Colonic mucosa (tissue), 4 donors: ENCODE results near the gene AAR2. TPM values are rescaled to one million over a fixed set of nuclear protein-coding genes. Genes with fewer than 3 reads are reported as not detected.

Experiments used
- DNase-seq: peaks from one replicate; pipeline ENCODE4 v3.0.0-alpha.2; 2020
- H3K27ac ChIP-seq: fragments of 200-600 bp; one replicate; pipeline ENCODE4 v1.8.0; 2021
- H3K27me3 ChIP-seq: fragments of 200-600 bp; one replicate; pipeline ENCODE4 v1.8.0; 2021
- H3K36me3 ChIP-seq: fragments of 200-600 bp; one replicate; pipeline ENCODE4 v1.8.0; 2021
- H3K4me1 ChIP-seq: fragments of 200-600 bp; one replicate; pipeline ENCODE4 v1.8.0; 2021; ENCODE audit warnings: mild to moderate bottlenecking
- H3K4me3 ChIP-seq: fragments of 200-600 bp; one replicate; pipeline ENCODE4 v1.8.0; 2021
- H3K9ac ChIP-seq, 2 donors: one replicate each; pipeline ENCODE4 v1.7.0; 2013; ENCODE audit warnings: control low read depth in 2 of 2, low read depth in 2 of 2, low read length in 2 of 2
- H3K9me3 ChIP-seq: fragments of 200-600 bp; one replicate; pipeline ENCODE4 v1.8.0; 2021
- CTCF ChIP-seq: fragments of 200-600 bp; IDR thresholded peaks from one replicate; pipeline ENCODE4 v1.8.0; 2022; ENCODE audit warnings: antibody characterized with exemption, mild to moderate bottlenecking
- intact Hi-C: fragments of 100-400 bp; cut with DNase I; formaldehyde crosslinking; loops from one replicate; pipeline ENCODE4 v1.14.1; 2022
- total RNA-seq, 2 donors: library from RNA; stranded (reverse); fragmentation: NEBNext Ultra II Directional in 1 of 2; extraction: Animal tissue kit (Norgen Biotek cat#: 25700) in 1 of 2; gene quantifications; one replicate each; pipeline ENCODE4 v1.2.1, GENCODE V29; 2021
- donor health status: healthy.
- donor health status: DM: no; HTN: no; CAD: no.
- donor health status: DM: no; HTN: no; CAD: no.

The AAR2 gene
- total RNA-seq, 2 donors from 2014 or later: 16.1 to 19.9 TPM

GRCh38 chr20:36266189-36266588 lies 29.9 kb downstream of the AAR2 start:
- intact Hi-C loops: no loop called here
- no peak for DNase-seq
- no peaks in the 10 kb centered on the region for H3K36me3 ChIP-seq
- no peaks in the 10 kb centered on the region for H3K27me3 ChIP-seq
- no peaks in the 10 kb centered on the region for H3K9me3 ChIP-seq
- no peak overlapping the region for H3K9ac ChIP-seq
- H3K27ac ChIP-seq: no peak overlapping the region
- no peak overlapping the region for H3K4me3 ChIP-seq
- no peaks in the 10 kb centered on the region for H3K4me1 ChIP-seq
- no peak for TF ChIP-seq CTCF

- Histone ChIP-seq H3K36me3 (no peaks in the 10 kb centered on the region), H3K9ac (no peak overlapping the region), H3K4me1 (no peaks in the 10 kb centered on the region), H3K27ac (no peak overlapping the region), H3K9me3 (no peaks in the 10 kb centered on the region), H3K4me3 (no peak overlapping the region), H3K27me3 (no peaks in the 10 kb centered on the region)
- no peak for TF ChIP-seq CTCF
- intact Hi-C loops: no loop called here
- DNase-seq: no peak
Measured at GRCh38 chr20:36267605-36268381, 31.5 kb downstream of the AAR2 start.

- Histone ChIP-seq H3K9ac (no peak overlapping the region), H3K9me3 (no peaks in the 10 kb centered on the region), H3K36me3 (no peaks in the 10 kb centered on the region), H3K4me1 (no peaks in the 10 kb centered on the region), H3K27me3 (no peaks in the 10 kb centered on the region), H3K27ac (no peak overlapping the region), H3K4me3 (no peak overlapping the region)
- DNase-seq: no peak
- no peak for TF ChIP-seq CTCF
- intact Hi-C loops: no loop called here
Measured at GRCh38 chr20:36268440-36269342, 32.4 kb downstream of the AAR2 start.

GRCh38 chr20:36269507-36269906 lies 33.2 kb downstream of the AAR2 start:
- no peaks in the 10 kb centered on the region for H3K9me3 ChIP-seq
- H3K4me3 ChIP-seq: no peak overlapping the region
- H3K27ac ChIP-seq: no peak overlapping the region
- H3K36me3 ChIP-seq: no peaks in the 10 kb centered on the region
- H3K9ac ChIP-seq: no peak overlapping the region
- intact Hi-C loops: no loop called here
- no peak for DNase-seq
- no peaks in the 10 kb centered on the region for H3K4me1 ChIP-seq
- TF ChIP-seq CTCF: no peak
- no peaks in the 10 kb centered on the region for H3K27me3 ChIP-seq

GRCh38 chr20:36270744-36271638 lies 34.7 kb downstream of the AAR2 start:
- intact Hi-C loops: no loop called here
- H3K36me3 ChIP-seq: no peaks in the 10 kb centered on the region
- no peaks in the 10 kb centered on the region for H3K4me1 ChIP-seq
- TF ChIP-seq CTCF: no peak
- no peaks in the 10 kb centered on the region for H3K27me3 ChIP-seq
- no peak overlapping the region for H3K9ac ChIP-seq
- H3K9me3 ChIP-seq: no peaks in the 10 kb centered on the region
- H3K27ac ChIP-seq: no peak overlapping the region
- DNase-seq: no peak
- no peak overlapping the region for H3K4me3 ChIP-seq
